ENCODE data around the gene BTLA.
"Not testable (repeated sequence)": the region's sequence is repeated elsewhere in the genome, so short reads cannot be mapped to it uniquely, and the experiment has no call there.

The BTLA gene

DNA sequence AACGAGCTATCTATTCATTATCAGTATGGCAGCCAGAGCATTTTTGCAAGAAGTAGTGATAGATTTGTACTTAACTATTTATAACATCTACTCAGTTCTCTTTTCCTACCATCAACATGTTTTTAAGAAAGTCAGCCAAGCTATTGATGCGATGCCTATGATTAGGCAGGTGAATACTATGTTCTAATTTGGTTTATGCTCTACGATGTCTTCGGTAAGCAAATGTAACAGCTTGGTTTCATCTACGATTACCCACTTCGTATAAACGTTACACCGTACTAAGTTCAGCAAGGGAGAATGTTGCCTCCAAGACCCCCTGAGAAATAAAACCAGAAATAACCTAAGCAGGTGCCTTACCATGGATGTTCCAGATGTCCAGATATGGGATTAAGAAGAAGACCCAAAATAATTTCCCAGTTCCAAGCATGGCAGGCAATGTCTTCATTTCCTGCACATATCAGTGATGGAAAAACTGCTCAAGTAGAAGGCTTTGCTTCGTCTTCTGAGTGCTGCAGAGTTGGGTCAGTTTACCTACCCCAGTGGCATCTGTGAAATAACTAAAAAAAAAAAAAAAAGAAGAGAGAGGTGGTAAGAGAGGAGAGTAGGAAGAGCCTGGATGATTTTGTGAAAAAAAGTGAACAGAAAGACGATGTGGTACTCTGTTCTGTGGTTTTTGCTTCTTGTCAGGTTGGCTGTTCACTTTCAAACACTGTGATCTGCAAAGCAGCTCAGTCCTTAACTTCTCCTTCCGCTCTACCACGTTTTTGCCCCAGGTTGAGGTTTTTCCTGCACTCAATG, at the start of gene BTLA:
BTLA (minus strand) TSS at position 559 of the 798 bp plus-strand sequence; CDS start at position 445, 114 bp downstream.
- no peak for DNase-seq (ENCODE audit: low read depth)

- DNase-seq (ENCODE audit: low read depth) = no peak
Observed at GRCh38 chr3:112546216-112546759, 47.0 kb upstream of the BTLA start.

- no peak for DNase-seq (ENCODE audit: low read depth)
Observed at GRCh38 chr3:112539825-112540650, 40.8 kb upstream of the BTLA start.

GRCh38 chr3:112531358-112531781, 32.1 kb upstream of the BTLA start:
- DNase-seq (ENCODE audit: low read depth) = no peak

DNA sequence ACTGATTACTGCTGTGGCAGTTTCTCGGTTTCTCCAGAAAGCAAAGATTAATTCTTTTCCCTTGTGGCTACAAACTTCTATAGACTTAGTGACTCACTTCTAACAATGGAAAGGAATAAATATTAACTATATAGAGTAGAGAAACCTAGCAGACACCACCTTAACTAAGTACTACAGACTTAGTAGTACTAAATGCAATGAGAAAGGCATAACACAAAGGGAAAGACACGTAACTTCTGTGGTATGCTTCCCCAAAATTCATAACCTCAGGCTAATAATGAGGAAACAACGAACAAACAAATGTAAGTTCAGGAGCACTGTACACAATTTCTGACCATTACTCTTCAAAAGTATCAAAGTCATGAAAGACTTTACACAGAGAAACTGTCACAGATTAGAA, 31.3 kb upstream of the BTLA start:
- DNase-seq (ENCODE audit: low read depth) = no peak

- not testable (repeated sequence) for DNase-seq (ENCODE audit: low read depth)
Observed at GRCh38 chr3:112524127-112524526, 24.9 kb upstream of the BTLA start.

- no peak for DNase-seq (ENCODE audit: low read depth)
Observed at GRCh38 chr3:112519424-112520001, 20.2 kb upstream of the BTLA start.

DNA sequence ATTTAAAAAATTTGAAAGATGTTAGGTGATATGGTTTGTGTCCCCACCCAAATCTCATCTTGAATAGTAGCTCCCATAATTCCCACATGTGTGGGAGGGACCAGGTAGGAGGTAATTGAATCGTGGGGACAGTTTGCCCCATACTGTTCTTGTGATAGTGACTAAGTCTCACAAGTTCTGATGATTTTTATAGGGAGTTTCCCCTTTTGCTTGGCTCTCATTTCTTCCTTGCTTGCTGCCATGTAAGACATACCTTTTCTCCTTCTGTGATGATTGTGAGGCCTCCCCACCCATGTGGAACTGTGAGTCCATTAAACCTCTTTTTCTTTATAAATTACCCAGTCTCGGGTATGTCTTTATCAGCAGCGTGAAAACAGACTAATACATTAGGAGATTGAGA, 19.7 kb upstream of the BTLA start:
- DNase-seq (ENCODE audit: low read depth) = not testable (repeated sequence)

DNA sequence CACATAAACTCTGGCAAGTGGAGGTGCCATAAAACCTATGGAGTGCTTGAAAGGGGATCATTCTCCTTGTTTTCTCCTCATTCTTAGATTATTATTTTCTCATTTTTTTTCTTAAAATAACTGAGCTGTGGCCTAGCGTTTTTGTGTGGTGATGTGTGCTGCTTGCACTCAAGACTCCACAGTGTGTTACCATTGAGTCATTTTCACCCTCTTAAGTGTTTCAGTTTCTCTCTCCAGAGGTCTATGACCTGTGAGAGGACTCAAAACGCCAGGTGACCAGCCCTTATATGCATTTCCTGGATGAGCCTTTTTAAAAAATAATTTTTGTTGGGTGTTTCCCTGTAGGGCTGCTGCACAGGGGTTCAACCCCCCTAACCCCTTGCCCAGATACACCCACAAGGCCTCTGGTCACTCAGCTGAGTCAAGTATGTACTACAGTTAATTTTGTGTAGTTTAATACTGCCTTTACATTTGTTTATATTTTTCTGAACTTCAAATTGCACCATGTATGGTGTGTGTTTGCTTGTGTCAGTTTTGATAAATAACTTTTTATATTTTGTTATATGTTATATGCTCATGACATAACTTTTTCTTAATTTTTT, 15.4 kb upstream of the BTLA start:
- no peak for DNase-seq (ENCODE audit: low read depth)

GRCh38 chr3:112512320-112512719, 13.0 kb upstream of the BTLA start:
- DNase-seq (ENCODE audit: low read depth) = no peak

DNA sequence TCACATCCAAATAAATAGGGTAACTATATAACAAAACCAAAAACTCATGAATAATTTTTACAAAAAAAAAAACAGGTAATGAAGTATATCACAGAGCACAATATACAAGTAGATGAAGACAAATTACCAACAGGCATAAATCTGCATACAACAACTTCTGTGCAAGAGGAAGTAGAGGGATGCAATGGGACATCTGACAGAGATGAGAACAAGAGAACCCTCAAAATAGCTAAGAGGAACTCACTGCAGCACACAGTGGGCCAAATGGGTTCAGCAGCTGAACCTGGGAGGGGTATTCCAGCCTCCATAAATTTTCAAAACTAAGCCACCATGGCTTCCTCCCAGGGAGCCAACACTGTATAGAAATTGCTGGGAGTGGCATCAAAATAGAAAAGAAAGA, 9.6 kb upstream of the BTLA start:
- DNase-seq (ENCODE audit: low read depth) = no peak

DNA sequence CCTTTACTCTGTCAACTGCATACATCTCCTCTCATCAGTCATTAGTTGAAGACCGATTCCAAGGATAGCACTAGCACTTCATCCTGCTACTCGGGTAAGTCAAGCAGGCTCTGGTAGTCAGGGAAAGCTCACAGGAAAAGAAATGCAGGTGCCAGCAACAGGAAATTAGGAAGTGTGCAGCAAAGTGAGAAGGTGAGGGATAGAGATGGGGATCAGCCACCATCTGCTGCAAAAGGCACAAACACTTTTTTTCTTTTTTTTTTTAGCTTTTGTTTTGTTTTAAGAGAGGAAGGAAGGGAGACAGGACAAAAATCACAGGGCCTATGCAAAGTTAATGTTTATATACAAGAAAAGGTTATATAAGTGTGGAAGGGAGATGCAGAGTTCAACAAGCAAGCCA, 9.0 kb upstream of the BTLA start:
- DNase-seq (ENCODE audit: low read depth) = no peak

GRCh38 chr3:112505907-112506306, 6.6 kb upstream of the BTLA start:
- no peak for DNase-seq (ENCODE audit: low read depth)

GRCh38 chr3:112504123-112504522, 4.9 kb upstream of the BTLA start:
- no peak for DNase-seq (ENCODE audit: low read depth)

DNA sequence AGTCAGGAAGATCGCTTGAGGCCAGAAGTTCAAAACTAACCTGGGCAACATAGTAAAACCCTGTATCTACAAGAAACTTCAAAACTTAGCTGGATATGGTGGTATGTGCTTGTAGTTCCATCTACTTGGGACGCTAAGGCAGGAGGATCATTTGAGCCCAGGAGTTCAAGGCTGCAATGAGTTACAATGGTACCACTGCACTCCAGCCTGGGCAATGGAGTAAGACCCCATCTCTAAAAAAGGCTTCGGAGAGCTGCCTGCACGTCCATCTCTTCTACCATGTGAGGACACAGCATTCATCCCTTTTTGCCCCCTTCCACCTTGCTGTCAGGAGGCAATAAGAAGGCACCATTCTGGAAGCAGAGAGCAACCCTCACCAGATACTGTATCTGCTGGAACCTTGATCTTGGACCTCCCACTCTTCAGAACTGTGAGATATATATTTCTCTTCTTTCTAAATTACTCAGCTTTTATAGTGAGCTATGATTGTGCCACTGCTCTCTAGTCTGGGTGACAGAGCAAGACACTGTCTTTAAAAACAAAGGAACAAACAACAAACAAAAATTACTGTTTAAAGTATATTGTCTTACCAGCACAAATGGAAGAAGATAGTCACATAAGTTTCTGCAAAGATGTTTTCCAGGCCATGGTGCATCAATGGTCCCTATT, 4.2 kb upstream of the BTLA start:
- no peak for DNase-seq (ENCODE audit: low read depth)

DNA sequence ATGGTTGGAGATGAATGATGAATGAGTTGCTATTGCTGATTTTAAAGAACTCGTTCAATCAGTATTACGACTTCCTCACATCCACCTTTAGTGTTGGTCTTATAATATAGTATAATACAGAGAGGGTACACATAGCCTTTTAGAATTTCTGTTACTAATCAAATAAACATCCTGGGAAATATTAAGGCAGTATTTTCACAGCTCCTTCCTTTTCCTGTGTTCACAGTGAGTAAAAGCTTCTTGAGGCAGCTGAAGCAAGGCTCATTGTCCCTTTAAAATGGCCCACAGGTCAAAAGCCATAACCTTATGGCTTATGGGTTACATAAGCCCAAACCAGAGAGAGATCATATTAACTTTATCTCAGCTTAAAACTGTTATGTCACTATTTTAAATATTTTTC, 1.3 kb upstream of the BTLA start:
- DNase-seq (ENCODE audit: low read depth) = no peak

- DNase-seq (ENCODE audit: low read depth) = no peak
Observed at GRCh38 chr3:112497897-112498548, 1.2 kb downstream of the BTLA start.

DNA sequence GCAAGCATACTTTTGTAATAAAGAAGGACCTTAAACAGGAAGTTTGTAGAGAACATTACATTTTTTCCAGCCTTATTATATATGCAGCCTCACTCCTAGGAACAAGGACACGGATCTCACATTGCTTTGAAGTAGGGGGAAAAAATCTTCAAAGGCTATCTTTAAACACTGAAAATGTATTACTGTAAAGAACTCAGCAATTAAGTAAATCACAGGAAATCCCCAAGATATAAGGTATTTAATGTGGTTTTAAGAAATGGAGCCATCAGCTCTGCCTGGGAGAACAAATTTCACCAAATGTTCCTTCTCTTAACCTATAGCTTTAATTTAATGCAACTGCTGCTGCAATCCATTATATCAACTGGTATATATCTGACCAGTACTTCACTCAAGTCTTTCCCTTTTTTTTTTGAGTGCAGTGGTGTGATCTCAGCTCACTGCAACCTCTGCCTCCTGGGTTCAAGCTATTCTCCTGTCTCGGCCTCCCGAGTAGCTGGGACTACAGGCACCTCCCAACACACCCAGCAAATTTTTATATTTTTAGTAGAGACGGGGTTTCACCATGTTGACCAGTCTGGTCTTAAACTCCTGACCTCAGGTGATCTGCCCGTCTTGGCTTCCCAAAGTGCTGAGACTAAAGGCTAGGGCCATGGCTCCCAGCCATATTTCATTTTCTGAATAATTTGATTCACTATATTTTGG, 2.8 kb downstream of the BTLA start:
- no peak for DNase-seq (ENCODE audit: low read depth)

- not testable (repeated sequence) for DNase-seq (ENCODE audit: low read depth)
Observed at GRCh38 chr3:112494448-112494767, 4.9 kb downstream of the BTLA start.

DNA sequence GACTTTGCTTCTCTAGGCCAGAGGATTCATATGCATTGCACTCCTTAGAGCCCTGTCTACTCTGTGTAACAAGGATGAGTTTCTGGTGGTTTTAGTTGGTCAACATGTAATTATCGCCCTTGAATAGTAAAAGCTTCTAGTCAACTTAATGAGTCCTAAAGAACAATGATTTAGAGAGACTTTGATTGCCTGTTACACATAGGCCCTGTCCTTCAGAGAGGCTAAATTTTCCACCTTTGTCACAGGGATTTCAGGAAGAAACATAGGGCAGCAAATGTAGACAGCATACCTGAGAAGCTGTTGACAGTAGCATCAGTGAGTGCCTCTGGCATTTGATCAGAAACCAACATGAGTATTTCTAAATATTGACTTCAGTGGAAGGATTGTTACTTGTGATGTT, 7.1 kb downstream of the BTLA start:
- DNase-seq (ENCODE audit: low read depth) = no peak

DNA sequence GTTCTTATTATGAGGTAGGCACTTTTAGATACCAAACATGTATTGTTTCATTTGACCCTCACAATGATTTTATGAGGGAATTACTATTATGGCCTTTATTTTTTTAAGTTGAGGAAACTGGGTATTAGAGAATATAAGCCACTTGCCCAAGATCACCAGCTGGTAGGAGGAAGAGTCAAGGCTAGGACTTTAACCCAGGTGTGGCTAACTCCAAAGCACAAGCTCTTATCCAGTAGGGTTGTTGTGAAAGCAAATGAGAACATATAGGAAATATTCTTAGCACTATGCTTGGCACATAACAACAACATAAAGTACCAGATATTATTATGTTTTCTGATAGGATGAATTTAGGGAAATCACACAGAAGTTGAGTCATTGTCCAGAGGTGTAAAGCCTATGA, 7.9 kb downstream of the BTLA start:
- no peak for DNase-seq (ENCODE audit: low read depth)

Measured in activated T-helper 1 cell treated with Interleukin-2 at 50 U/mL for 16 hours (primary cell).